ENCODE results near the gene ZDHHC17.

DNA sequence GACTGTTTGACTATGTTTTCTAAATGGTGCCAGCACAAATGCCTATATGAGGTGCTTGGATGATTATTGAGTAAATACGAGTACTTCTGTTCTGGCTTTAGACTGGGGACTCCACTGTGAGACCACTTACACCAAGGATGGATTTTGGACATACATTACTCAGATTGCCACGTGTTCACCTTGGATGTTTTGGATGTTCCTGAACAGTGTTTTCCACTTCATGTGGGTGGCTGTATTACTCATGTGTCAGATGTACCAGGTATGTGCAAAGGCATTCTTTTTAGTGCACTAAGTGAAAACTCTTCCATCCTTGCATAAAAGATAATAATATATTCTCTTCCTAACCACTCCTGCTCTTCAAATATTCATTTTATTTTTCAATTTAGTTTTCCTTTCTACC is 84.2 kb downstream of the ZDHHC17 start:
- no peak for TF ChIP-seq CTCF (IDR thresholded peaks at IDR 0.05)
- TF ChIP-seq POLR2A (IDR thresholded peaks at IDR 0.05): no peak
- no peak for TF ChIP-seq EP300 (IDR thresholded peaks at IDR 0.05)

All from sigmoid colon (tissue), 4 donors.